Measurements from ENCODE around the gene MAB21L3. TPM values are rescaled to one million over a fixed set of nuclear protein-coding genes. Genes with fewer than 3 reads are reported as not detected.
A peak's percentile ranks its signal among the peaks of the same experiment; 100 is the strongest.

MAB21L3 gene
- total and polyA plus RNA-seq, 8 donors: 0.18 to 0.60 TPM; not detected in 6

- H3K36me3 ChIP-seq: no peaks in the 10 kb centered on the region
- no peak for DNase-seq
- H3K4me3 ChIP-seq: no peak overlapping the region
- H3K9me3 ChIP-seq: no peaks in the 10 kb centered on the region
- H3K27me3 ChIP-seq: no peaks in the 10 kb centered on the region
- no peak overlapping the region for H3K27ac ChIP-seq
- intact Hi-C loops (cut with DNase I; ENCODE audit: low total_unique reads): no loop called here
- no peak for TF ChIP-seq CTCF (IDR thresholded peaks at IDR 0.05)
- peaks cover 5 to 38% (median 24%) of the 10 kb centered on the region in 4 donors for H3K4me1 ChIP-seq
Observed at GRCh38 chr1:116163533-116163932, 52.3 kb downstream of the MAB21L3 start.

GRCh38 chr1:116164150-116164549 lies 53.0 kb downstream of the MAB21L3 start:
- TF ChIP-seq CTCF (IDR thresholded peaks at IDR 0.05) (no peak), POLR2A (IDR thresholded peaks at IDR 0.05) (no peak), EP300 (IDR thresholded peaks at IDR 0.05) (no peak), POLR2AphosphoS5 (IDR thresholded peaks at IDR 0.05) (no peak)
- Histone ChIP-seq H3K4me1 (peaks cover 5 to 44% (median 29%) of the 10 kb centered on the region in 4 donors), H3K27me3 (no peaks in the 10 kb centered on the region), H3K36me3 (no peaks in the 10 kb centered on the region), H3K4me3 (no peak overlapping the region), H3K27ac (peak overlapping the region in 3 of 5 donors; percentile 20 to 47 (median 46)), H3K9me3 (no peaks in the 10 kb centered on the region)
- 37 to 61% (median 46%) methylated on average over 2 of the region's 2 CpGs for WGBS, 5 donors
- DNase-seq: no peak
- intact Hi-C loops (cut with DNase I; ENCODE audit: low total_unique reads): no loop called here

- intact Hi-C loops (cut with DNase I; ENCODE audit: low total_unique reads): no loop called here
- Histone ChIP-seq H3K9me3 (no peaks in the 10 kb centered on the region), H3K27ac (peak overlapping the region in 4 of 5 donors; percentile 18 to 47 (median 22)), H3K36me3 (no peaks in the 10 kb centered on the region), H3K27me3 (no peaks in the 10 kb centered on the region), H3K4me3 (no peak overlapping the region), H3K4me1 (peaks cover 5 to 44% (median 29%) of the 10 kb centered on the region in 4 donors)
- 42 to 62% (median 54%) methylated on average over 3 to 4 of the region's 4 CpGs for WGBS, 5 donors
- TF ChIP-seq POLR2AphosphoS5 (IDR thresholded peaks at IDR 0.05): no peak
- no peak for TF ChIP-seq POLR2A (IDR thresholded peaks at IDR 0.05)
- TF ChIP-seq EP300 (IDR thresholded peaks at IDR 0.05): no peak
- no peak for TF ChIP-seq CTCF (IDR thresholded peaks at IDR 0.05)
- no peak for DNase-seq
Observed at GRCh38 chr1:116164604-116165368, 53.6 kb downstream of the MAB21L3 start.

GRCh38 chr1:116165572-116165971 lies 54.4 kb downstream of the MAB21L3 start:
- WGBS, 5 donors: 84 to 90% (median 85%) methylated on average over 8 to 9 of the region's 9 CpGs
- Histone ChIP-seq H3K9me3 (no peaks in the 10 kb centered on the region), H3K4me3 (no peak overlapping the region), H3K27me3 (no peaks in the 10 kb centered on the region), H3K4me1 (peaks cover 5 to 44% (median 29%) of the 10 kb centered on the region in 4 donors), H3K27ac (peak overlapping the region in 4 of 5 donors; percentile 18 to 39 (median 22)), H3K36me3 (no peaks in the 10 kb centered on the region)
- DNase-seq: no peak
- intact Hi-C loops (cut with DNase I; ENCODE audit: low total_unique reads): no loop called here
- TF ChIP-seq EP300 (IDR thresholded peaks at IDR 0.05) (no peak), POLR2AphosphoS5 (IDR thresholded peaks at IDR 0.05) (no peak), POLR2A (IDR thresholded peaks at IDR 0.05) (no peak), CTCF (IDR thresholded peaks at IDR 0.05) (no peak)
